OCI-LY3 (cell line): Measurements from ENCODE around the gene SRP54.

Experiments
- H2AFZ ChIP-seq: fragments of 200-600, 300-600 bp; shearing (Covaris generic); 2 replicates; pipeline ENCODE4 v1.6.0; 2014; ENCODE audit warnings: antibody characterized with exemption, low read depth, low read length
- H3K27ac ChIP-seq: fragments of 200-600, 300-600 bp; sonication (generic); 2 replicates; pipeline ENCODE4 v1.5.1; 2014; ENCODE audit warnings: mild to moderate bottlenecking, low read length, moderate library complexity, mixed read lengths
- H3K27me3 ChIP-seq: fragments of 200-600, 300-600 bp; sonication (generic); 2 replicates; pipeline ENCODE4 v1.6.1; 2014; ENCODE audit warnings: low read depth, low read length, mixed read lengths
- H3K36me3 ChIP-seq: fragments of 200-600, 300-600 bp; sonication (generic); replicated peaks from 2 replicates; pipeline ENCODE3; 2014; ENCODE audit warnings: low read depth, low read length, mixed read lengths
- H3K4me1 ChIP-seq: fragments of 300-600, 200-600 bp; sonication (generic); 2 replicates; pipeline ENCODE4 v1.6.1; 2014; ENCODE audit warnings: low read length, mixed read lengths
- H3K4me2 ChIP-seq: fragments of 200-600, 300-600 bp; sonication (generic); 2 replicates; pipeline ENCODE4 v1.6.1; 2014; ENCODE audit warnings: low read length, mixed read lengths
- H3K4me3 ChIP-seq: fragments of 300-600, 200-600 bp; sonication (generic); 2 replicates; pipeline ENCODE4 v1.5.1; 2014; ENCODE audit warnings: antibody characterized with exemption, mild to moderate bottlenecking, low read length, moderate library complexity
- H3K79me2 ChIP-seq: fragments of 300-600, 200-600 bp; shearing (Covaris generic); 2 replicates; pipeline ENCODE4 v1.6.1; 2014; ENCODE audit warnings: mild to moderate bottlenecking, low read length, mixed read lengths
- H3K9ac ChIP-seq: fragments of 300-600, 200-600 bp; shearing (Covaris generic); 2 replicates; pipeline ENCODE4 v1.6.0; 2014; ENCODE audit warnings: mild to moderate bottlenecking, low read length, moderate library complexity
- H3K9me3 ChIP-seq: fragments of 200-600, 300-600 bp; shearing (Covaris generic); 2 replicates; pipeline ENCODE4 v1.6.1; 2014; ENCODE audit warnings: low read length, mixed read lengths; ENCODE audit not compliant: insufficient read depth
- H4K20me1 ChIP-seq: fragments of 200-600, 300-600 bp; sonication (generic); 2 replicates; pipeline ENCODE4 v1.6.1; 2016; ENCODE audit warnings: low read length, mixed read lengths; ENCODE audit not compliant: insufficient read depth
- EZH2phosphoT487 ChIP-seq: fragments of 200-600 bp; shearing (Covaris generic); IDR thresholded peaks from 2 replicates; pipeline ENCODE4 v1.6.1; 2018; ENCODE audit warnings: antibody characterized with exemption, mixed run types, low read depth
- TF ChIP-seq, protein P1 (sequence below): fragments of 200-600, 300-600 bp; sonication (generic); IDR thresholded peaks from 2 replicates; pipeline ENCODE4 v1.5.1; 2014; ENCODE audit warnings: antibody characterized with exemption, low read length, low read depth

SRP54 gene

GRCh38 chr14:34987180-34987579, 4.4 kb downstream of the SRP54 start:
- Histone ChIP-seq H3K4me2 (no peak overlapping the region), H3K27ac (no peak overlapping the region), H3K27me3 (no peaks in the 10 kb centered on the region), H4K20me1 (peaks cover 50% of the 10 kb centered on the region), H3K4me3 (no peak overlapping the region), H3K9me3 (no peaks in the 10 kb centered on the region), H3K9ac (no peak overlapping the region), H2AFZ (no peak overlapping the region), H3K79me2 (peaks cover 88% of the 10 kb centered on the region), H3K4me1 (peaks cover 16% of the 10 kb centered on the region), H3K36me3 (no peaks in the 10 kb centered on the region)
- TF ChIP-seq, protein P1, sequence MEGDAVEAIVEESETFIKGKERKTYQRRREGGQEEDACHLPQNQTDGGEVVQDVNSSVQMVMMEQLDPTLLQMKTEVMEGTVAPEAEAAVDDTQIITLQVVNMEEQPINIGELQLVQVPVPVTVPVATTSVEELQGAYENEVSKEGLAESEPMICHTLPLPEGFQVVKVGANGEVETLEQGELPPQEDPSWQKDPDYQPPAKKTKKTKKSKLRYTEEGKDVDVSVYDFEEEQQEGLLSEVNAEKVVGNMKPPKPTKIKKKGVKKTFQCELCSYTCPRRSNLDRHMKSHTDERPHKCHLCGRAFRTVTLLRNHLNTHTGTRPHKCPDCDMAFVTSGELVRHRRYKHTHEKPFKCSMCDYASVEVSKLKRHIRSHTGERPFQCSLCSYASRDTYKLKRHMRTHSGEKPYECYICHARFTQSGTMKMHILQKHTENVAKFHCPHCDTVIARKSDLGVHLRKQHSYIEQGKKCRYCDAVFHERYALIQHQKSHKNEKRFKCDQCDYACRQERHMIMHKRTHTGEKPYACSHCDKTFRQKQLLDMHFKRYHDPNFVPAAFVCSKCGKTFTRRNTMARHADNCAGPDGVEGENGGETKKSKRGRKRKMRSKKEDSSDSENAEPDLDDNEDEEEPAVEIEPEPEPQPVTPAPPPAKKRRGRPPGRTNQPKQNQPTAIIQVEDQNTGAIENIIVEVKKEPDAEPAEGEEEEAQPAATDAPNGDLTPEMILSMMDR, result no peak
- no peak for TF ChIP-seq EZH2phosphoT487

GRCh38 chr14:34989762-34990161, 7.0 kb downstream of the SRP54 start:
- Histone ChIP-seq H3K36me3 (no peaks in the 10 kb centered on the region), H3K9ac (no peak overlapping the region), H3K9me3 (no peaks in the 10 kb centered on the region), H3K4me2 (no peak overlapping the region), H3K4me1 (peaks cover 8% of the 10 kb centered on the region), H3K79me2 (peaks cover 86% of the 10 kb centered on the region), H3K27ac (no peak overlapping the region), H4K20me1 (peaks cover 44% of the 10 kb centered on the region), H3K4me3 (no peak overlapping the region), H2AFZ (no peak overlapping the region), H3K27me3 (no peaks in the 10 kb centered on the region)
- TF ChIP-seq, protein P1, result no peak
- TF ChIP-seq EZH2phosphoT487, result no peak

DNA sequence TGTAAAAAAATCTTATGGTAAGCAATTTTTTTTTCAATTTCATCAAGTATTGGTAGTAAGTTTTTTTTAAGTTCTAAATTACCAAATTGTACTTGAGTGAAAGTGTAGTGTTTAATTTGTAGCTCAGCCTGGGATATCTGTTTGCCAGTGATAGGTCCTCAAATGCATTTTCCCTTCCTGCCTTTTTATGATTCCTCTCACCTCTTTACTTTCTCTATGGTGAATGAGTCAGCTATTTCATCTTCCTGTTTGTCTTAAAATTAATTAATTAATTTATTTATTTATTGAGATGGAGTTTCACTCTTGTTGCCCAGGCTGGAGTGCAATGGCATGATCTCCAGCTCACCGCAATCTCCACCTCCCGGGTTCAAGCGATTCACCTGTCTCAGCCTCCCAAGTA, 10.6 kb downstream of the SRP54 start:
- Histone ChIP-seq H3K4me3 (no peak overlapping the region), H3K4me1 (peaks cover 8% of the 10 kb centered on the region), H3K27ac (no peak overlapping the region), H2AFZ (no peak overlapping the region), H3K36me3 (no peaks in the 10 kb centered on the region), H3K79me2 (peaks cover 59% of the 10 kb centered on the region), H3K27me3 (no peaks in the 10 kb centered on the region), H4K20me1 (peaks cover 36% of the 10 kb centered on the region), H3K9ac (no peak overlapping the region), H3K9me3 (no peaks in the 10 kb centered on the region), H3K4me2 (no peak overlapping the region)
- TF ChIP-seq, protein P1, result no peak
- TF ChIP-seq EZH2phosphoT487, result no peak

- H3K9ac ChIP-seq, result no peak overlapping the region
- H3K27ac ChIP-seq, result no peak overlapping the region
- H3K9me3 ChIP-seq, result no peaks in the 10 kb centered on the region
- H3K36me3 ChIP-seq, result peaks cover 3% of the 10 kb centered on the region
- peaks cover 25% of the 10 kb centered on the region for H4K20me1 ChIP-seq
- H3K4me1 ChIP-seq, result peaks cover 8% of the 10 kb centered on the region
- H3K4me2 ChIP-seq, result no peak overlapping the region
- no peak overlapping the region for H2AFZ ChIP-seq
- no peaks in the 10 kb centered on the region for H3K27me3 ChIP-seq
- TF ChIP-seq, protein P1, result no peak
- no peak for TF ChIP-seq EZH2phosphoT487
- H3K4me3 ChIP-seq, result no peak overlapping the region
- H3K79me2 ChIP-seq, result peaks cover 47% of the 10 kb centered on the region
Observed at GRCh38 chr14:34994668-34995067, 11.9 kb downstream of the SRP54 start.
